Measurements from ENCODE around the gene SMOC1. TPM values are rescaled to one million over a fixed set of nuclear protein-coding genes. Genes with fewer than 3 reads are reported as not detected.

Gene SMOC1
- total RNA-seq, 1 donor from 2014 or later = 10.9 TPM

DNA sequence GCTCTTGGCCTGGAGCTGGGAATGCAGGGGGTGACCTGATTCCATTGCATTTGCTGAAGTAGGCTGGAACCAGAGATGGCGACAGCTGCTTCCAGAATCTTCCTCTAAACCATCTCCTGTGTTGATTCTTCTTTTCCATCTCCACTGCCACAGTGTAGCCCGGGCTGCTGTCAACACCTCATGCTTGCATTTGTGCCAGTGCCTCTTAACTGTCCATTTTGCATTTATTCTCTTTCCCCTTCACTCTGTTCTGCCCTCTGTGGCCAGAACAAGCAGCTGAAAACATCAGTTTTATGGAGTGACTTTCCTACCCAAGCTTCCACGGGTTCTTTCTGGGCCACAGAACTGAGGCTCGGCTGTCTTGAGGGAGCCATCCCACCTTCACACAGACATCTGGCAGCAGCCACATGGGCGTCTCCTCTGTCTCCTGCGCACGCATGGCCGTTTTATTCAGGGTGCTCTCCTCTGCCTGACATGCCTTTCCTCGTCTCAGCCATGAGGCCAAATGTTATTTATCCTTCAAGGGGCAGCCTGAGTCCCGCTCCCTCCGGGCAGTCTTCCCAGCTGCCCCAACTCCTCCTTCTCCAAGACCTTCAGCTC lies 51.7 kb downstream of the SMOC1 start:
- Mint-ChIP-seq H3K4me3 (ENCODE audit: low read depth) (no peak overlapping the region), H3K4me1 (ENCODE audit: low read depth) (peaks cover 7% of the 10 kb centered on the region), H3K36me3 (ENCODE audit: insufficient read depth) (no peaks in the 10 kb centered on the region), H3K9me3 (ENCODE audit: low read depth) (no peaks in the 10 kb centered on the region), H3K27me3 (peaks cover 7% of the 10 kb centered on the region), H3K27ac (no peak overlapping the region)
- DNase-seq (ENCODE audit: low spot score, unreplicated experiment) = no peak
- TF ChIP-seq, protein P1, sequence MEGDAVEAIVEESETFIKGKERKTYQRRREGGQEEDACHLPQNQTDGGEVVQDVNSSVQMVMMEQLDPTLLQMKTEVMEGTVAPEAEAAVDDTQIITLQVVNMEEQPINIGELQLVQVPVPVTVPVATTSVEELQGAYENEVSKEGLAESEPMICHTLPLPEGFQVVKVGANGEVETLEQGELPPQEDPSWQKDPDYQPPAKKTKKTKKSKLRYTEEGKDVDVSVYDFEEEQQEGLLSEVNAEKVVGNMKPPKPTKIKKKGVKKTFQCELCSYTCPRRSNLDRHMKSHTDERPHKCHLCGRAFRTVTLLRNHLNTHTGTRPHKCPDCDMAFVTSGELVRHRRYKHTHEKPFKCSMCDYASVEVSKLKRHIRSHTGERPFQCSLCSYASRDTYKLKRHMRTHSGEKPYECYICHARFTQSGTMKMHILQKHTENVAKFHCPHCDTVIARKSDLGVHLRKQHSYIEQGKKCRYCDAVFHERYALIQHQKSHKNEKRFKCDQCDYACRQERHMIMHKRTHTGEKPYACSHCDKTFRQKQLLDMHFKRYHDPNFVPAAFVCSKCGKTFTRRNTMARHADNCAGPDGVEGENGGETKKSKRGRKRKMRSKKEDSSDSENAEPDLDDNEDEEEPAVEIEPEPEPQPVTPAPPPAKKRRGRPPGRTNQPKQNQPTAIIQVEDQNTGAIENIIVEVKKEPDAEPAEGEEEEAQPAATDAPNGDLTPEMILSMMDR (IDR thresholded peaks at IDR 0.05; ENCODE audit: unreplicated experiment) = no peak

DNA sequence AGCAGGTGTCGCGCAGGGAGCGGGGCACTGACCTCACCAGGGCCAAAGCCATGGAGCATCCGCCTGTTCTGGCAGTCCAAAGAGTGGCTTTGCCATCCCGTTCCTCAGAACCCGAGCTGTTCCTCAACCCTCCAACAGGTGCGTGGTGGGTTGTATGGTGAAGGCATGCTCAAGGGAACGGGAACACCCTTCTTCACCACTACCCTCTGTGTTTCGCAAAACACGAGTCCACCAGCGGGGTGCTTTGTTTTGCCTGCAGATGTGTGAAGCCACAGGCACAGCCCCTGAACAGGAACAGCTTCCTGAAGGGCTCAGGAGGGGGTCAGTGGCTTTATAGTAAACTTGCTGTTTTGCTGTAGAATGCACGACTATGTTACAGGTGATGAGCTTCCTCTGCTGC lies 52.7 kb downstream of the SMOC1 start:
- peak overlapping the region; percentile 47 for H3K27ac Mint-ChIP-seq
- TF ChIP-seq, protein P1 (IDR thresholded peaks at IDR 0.05; ENCODE audit: unreplicated experiment) = no peak
- no peak for DNase-seq (ENCODE audit: low spot score, unreplicated experiment)
- H3K9me3 Mint-ChIP-seq (ENCODE audit: low read depth) = no peaks in the 10 kb centered on the region
- H3K36me3 Mint-ChIP-seq (ENCODE audit: insufficient read depth) = no peaks in the 10 kb centered on the region
- H3K4me1 Mint-ChIP-seq (ENCODE audit: low read depth) = peaks cover 11% of the 10 kb centered on the region
- H3K4me3 Mint-ChIP-seq (ENCODE audit: low read depth) = no peak overlapping the region
- H3K27me3 Mint-ChIP-seq = peaks cover 7% of the 10 kb centered on the region

DNA sequence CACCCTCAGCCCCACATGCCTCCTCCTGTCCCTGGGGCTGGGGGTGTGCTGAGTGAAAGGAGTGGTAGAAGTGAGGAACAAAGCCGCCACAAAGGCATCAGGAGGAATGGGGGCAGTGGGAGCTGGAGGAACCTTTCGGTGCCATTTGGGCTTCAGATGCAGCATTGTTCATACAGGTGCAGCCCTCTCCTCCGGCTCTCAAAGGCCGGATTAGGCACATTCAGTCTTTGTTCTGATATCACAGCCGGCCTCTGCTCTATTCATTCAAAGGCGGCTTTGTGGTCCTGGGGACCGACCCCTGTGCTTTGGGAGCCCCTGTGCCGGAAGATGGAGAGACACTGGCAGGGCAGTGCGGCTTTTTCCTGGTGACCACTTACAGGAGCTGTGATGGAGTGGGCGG lies 53.2 kb downstream of the SMOC1 start:
- no peak for DNase-seq (ENCODE audit: low spot score, unreplicated experiment)
- peaks cover 7% of the 10 kb centered on the region for H3K27me3 Mint-ChIP-seq
- TF ChIP-seq, protein P1 (IDR thresholded peaks at IDR 0.05; ENCODE audit: unreplicated experiment) = no peak
- H3K27ac Mint-ChIP-seq = peak overlapping the region; percentile 47
- H3K4me1 Mint-ChIP-seq (ENCODE audit: low read depth) = peaks cover 15% of the 10 kb centered on the region
- no peak overlapping the region for H3K4me3 Mint-ChIP-seq (ENCODE audit: low read depth)
- no peaks in the 10 kb centered on the region for H3K36me3 Mint-ChIP-seq (ENCODE audit: insufficient read depth)
- H3K9me3 Mint-ChIP-seq (ENCODE audit: low read depth) = no peaks in the 10 kb centered on the region

DNA sequence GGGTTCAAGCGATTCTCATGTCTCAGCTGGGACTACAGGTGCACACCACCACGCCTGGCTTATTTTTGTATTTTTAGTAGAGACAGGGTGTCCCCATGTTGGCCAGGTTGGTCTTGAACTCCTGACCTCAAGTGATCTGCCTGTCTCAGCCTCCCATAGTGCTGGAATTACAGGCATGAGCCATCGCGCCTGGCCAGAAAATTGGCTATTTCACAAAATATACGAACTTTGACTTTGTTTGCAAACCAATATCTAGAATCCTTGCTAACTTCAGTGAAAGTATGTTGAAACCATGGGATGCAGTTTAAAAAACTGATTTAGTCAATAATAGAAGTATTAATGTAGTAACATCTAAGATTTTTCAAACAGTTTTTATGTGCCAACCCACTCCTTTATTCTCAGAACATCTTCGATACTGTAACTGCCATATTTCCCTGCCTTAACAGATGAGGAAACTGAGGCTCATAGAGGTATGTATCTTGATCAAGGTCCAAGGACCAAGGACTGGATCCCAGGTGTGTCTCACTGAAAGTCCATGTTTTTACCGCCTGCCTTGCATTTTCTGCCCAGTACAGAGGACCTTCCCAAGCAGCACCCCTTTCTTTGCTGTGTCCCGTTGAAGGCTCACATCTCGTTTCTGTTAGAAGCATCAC lies 54.5 kb downstream of the SMOC1 start:
- Mint-ChIP-seq H3K27me3 (peaks cover 7% of the 10 kb centered on the region), H3K4me1 (ENCODE audit: low read depth) (peaks cover 19% of the 10 kb centered on the region), H3K27ac (no peak overlapping the region), H3K4me3 (ENCODE audit: low read depth) (no peak overlapping the region), H3K36me3 (ENCODE audit: insufficient read depth) (no peaks in the 10 kb centered on the region), H3K9me3 (ENCODE audit: low read depth) (no peaks in the 10 kb centered on the region)
- DNase-seq (ENCODE audit: low spot score, unreplicated experiment) = no peak
- TF ChIP-seq, protein P1 (IDR thresholded peaks at IDR 0.05; ENCODE audit: unreplicated experiment) = no peak

DNA sequence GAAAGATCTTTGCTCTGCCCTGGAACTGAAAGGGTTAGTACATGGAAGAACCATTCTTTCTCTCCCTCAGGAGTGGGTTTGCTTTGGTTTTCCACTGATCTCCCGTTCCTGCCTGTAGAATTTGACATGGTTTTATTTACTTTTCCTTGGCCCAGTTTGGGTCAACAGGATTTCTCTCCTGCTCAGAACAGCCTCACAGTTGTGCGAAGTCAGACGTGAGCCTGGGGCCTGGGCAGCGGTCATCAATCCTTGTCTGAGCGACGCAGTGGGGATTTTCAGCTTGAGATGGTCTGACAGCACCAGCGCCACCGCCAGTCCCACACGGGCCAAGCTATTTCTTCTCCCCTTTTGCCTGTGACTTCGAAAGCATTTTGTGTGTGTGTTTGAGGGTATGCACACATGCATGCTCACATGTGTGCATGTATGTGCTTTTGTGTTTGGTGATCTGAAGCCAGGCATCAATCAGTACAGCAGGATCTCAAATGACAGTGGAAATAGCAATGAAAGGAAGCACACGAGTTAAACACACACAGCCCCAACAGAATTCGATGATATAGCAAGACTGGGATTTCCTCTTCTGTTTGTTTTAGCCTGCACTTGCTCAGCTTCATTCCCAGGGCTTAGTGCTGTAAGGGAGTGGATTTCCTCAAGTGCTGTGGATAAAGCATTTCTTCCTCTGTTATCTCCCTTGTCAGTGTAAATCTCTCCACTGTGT lies 58.3 kb downstream of the SMOC1 start:
- no peak overlapping the region for H3K4me3 Mint-ChIP-seq (ENCODE audit: low read depth)
- peak overlapping the region; percentile 70 for H3K27ac Mint-ChIP-seq
- no peaks in the 10 kb centered on the region for H3K27me3 Mint-ChIP-seq
- no peaks in the 10 kb centered on the region for H3K9me3 Mint-ChIP-seq (ENCODE audit: low read depth)
- H3K4me1 Mint-ChIP-seq (ENCODE audit: low read depth) = peaks cover 36% of the 10 kb centered on the region
- TF ChIP-seq, protein P1 (IDR thresholded peaks at IDR 0.05; ENCODE audit: unreplicated experiment) = peak; percentile 33
- no peak for DNase-seq (ENCODE audit: low spot score, unreplicated experiment)
- H3K36me3 Mint-ChIP-seq (ENCODE audit: insufficient read depth) = no peaks in the 10 kb centered on the region

All from progenitor cell of endocrine pancreas (in vitro differentiated cells).